Stimulated activated CD4-positive, alpha-beta T cell treated with anti-CD3 and anti-CD28 coated beads, Interleukin-12 subunit alpha, Interleukin-12 subunit beta, amount 100 ng/mL, for 48 hours (primary cell): Measurements from ENCODE around the gene MAPK10.

ENCODE experiments used
- DNase-seq, 3 donors: peaks; one replicate each; pipeline ENCODE4 v3.0.0-alpha.2; 2020; ENCODE audit warnings: low read depth in 2 of 3, low spot score in 1 of 3

The MAPK10 gene

DNA sequence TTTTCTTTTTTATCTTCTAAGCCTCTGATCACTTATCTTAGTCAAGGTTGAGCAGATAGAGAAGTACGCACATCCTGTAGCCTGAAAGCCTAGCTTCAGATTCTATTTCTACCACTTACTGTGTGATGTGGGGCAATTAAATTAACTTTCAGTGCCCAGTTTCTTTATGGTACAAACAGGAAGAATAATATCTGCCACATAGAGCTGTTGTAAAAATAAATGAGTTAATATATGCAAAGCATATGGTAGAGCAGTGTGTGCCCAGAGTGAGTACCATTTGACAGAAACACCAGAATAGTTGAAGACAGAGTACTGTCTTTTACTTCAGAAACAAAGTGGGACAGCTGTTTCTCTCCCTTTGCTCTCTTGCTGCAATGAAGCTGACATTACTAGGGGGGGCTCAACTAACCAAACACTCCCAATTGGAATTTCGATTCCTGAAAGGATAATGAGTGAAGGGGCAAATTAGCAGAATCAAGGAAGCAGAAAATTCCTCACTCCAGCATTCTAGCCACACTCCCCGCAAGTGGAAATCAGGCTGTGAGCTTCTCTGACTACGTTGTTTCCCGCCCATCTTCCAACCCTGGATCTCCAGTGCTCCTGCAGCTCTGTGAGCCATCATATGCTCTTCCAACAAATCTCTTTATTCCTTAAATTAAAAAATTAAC lies 80.4 kb downstream of the MAPK10 start:
- no peak for DNase-seq

DNA sequence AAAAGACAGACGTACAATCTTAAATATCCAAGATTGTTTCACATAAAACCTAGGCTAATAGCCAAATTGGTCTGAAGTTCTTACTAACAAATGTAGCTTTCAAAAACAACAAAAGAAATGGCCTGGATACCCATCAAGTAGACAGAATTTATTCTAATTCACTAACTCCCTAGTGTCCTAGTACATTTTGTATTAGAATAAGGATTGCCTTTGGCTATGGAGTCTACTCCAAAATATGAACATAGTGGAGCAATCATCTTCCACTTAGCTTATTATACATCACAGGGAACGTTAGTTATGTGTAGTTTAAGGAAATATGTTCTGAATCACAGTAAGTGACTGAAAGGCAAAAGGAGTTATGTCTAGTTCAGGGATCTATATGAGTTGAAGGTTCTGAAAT lies 81.7 kb downstream of the MAPK10 start:
- no peak for DNase-seq

DNA sequence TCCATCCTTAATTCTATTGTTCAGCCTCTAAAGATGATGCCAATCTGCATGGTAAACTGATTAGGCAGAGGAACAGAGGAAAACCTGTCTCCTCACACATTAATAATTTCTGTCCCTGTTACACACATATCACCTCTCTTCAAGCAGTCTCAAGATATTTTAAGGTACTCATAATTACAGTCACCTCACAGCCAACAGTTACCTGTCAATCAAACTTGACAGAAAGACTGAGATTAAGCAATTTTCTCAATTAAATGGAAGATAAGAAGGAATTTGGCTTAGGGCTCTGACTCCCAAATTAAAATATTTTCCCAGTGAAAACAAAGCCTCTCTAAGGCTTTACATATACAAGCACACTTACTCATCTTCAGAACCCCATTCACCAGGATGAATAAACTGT lies 85.2 kb downstream of the MAPK10 start:
- DNase-seq = no peak

DNA sequence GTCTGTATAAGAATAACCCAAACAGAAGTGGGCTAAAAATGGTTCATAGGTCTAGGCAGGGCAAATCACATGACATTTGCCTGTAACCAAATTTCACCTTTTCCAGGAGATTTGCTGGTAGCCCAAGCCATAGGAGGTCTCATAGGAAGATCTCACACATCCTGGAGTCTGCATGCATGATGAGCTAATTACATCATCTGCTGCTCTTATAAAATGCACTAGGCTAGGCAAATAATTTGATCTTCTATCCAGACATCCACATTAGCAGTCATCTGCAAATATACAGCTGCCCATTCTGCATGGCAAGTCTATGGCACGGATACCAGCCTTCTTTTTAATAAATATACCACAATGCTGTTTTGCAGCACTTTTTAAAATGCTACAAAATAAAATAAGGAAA lies 87.2 kb downstream of the MAPK10 start:
- no peak for DNase-seq

DNA sequence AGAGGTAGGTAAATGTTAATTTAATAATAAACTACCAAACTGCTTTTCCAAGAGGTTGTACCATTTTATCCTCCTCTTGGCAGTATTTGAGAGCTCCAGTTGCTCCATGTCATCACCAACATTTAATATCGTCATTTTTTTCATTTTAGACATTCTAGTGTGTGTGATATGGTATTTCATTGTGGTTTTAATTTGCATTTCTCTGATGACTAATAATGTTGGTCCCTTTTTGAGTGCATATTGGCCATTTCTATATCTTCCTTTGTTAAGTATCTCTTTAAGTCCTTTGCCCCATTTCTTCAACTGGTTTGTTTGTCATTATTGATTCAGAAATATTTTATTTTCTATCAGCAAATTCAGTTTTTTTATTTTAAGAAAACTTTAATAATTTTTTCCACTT lies 88.8 kb downstream of the MAPK10 start:
- no peak for DNase-seq

DNA sequence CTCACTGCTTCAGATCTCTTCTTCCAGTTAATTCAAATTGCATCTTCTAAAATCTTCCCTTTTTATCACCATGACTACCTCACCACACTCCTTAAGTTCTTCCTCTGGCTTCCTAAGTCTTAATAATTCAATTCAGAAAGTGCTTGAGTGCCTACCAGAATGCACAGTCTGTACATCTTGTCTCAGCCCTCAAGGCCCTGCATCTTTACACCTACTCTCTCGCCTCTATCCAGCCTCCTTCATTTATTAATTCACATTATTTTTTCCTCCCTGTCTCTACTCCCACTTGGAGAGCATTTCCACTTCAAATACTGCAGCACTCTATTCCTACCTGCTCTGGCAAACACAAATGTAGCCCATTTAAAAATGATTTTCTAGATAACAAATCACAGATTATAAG lies 90.5 kb downstream of the MAPK10 start:
- DNase-seq = no peak

GRCh38 chr4:86264241-86264640 lies 95.6 kb downstream of the MAPK10 start:
- DNase-seq = no peak

GRCh38 chr4:86261636-86262035 lies 98.2 kb downstream of the MAPK10 start:
- no peak for DNase-seq

- no peak for DNase-seq
These were observed 103.8 kb downstream of the MAPK10 start for GRCh38 chr4:86256086-86256485.

DNA sequence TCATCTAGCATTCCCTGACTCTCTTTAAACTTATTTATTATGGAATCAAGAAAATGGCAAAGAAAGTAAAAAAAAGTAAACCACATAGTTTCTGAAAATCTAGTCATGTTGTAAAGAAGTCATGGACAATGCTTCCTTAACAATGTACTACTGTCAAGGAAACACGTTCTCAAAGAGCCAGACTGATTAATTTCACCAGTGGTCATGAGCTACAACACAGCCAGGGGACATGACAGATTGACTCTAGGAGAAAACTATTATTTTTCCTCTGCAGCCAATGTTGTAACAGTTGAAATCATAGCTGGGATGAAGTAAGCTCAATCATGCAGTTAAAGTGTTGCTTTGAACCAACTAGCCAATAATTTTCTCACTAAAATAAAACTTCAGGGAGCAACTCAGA lies 109.2 kb downstream of the MAPK10 start:
- no peak for DNase-seq

DNA sequence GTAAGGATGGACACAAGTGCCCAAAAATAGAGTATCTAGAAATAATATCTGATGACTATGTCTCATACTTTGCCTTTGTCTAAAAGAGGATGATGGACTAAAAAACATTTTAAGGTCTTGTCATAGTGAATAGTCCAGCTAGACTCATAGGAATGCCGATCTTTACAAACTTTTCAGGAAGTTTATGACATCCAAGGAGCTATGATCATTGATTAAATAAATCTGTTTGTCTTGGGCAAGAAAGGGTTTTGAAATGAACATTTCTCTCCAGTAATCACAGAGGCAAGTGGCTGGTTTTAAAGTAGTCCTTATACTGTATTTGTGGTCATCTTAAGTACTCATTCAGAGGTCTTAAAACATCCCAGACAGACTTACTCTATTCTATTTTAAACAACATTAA lies 109.8 kb downstream of the MAPK10 start:
- DNase-seq = no peak

- no peak for DNase-seq
These were observed 110.8 kb downstream of the MAPK10 start for GRCh38 chr4:86249074-86249473.

GRCh38 chr4:86247906-86248305 lies 111.9 kb downstream of the MAPK10 start:
- DNase-seq = no peak

DNA sequence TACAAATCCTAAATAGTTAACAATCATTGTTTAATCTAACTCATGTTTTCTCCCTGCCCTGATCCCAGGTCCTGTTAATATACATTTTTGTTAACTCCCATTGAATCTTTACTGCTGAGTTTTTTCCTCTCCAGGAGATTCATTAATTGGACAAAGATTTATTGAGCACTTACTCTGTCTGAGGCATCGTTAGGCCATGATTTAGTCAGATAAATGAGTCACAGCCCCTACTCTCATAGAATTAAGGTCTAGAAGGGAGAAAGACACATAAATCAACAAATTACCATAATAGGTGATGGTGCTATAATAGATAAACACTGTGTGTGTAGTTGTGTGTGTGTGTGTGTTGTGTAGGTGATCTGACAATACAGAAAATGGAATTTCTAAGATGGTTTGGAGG lies 112.5 kb downstream of the MAPK10 start:
- no peak for DNase-seq

GRCh38 chr4:86243750-86244149 lies 116.1 kb downstream of the MAPK10 start:
- DNase-seq = no peak

- DNase-seq = no peak
These were observed 117.2 kb downstream of the MAPK10 start for GRCh38 chr4:86242677-86243076.

- DNase-seq = no peak
These were observed 124.3 kb downstream of the MAPK10 start for GRCh38 chr4:86235549-86235948.

- DNase-seq = no peak
These were observed 126.2 kb downstream of the MAPK10 start for GRCh38 chr4:86233681-86234080.

GRCh38 chr4:86233090-86233489 lies 126.8 kb downstream of the MAPK10 start:
- DNase-seq = no peak

GRCh38 chr4:86223472-86223871 lies 136.4 kb downstream of the MAPK10 start:
- no peak for DNase-seq

DNA sequence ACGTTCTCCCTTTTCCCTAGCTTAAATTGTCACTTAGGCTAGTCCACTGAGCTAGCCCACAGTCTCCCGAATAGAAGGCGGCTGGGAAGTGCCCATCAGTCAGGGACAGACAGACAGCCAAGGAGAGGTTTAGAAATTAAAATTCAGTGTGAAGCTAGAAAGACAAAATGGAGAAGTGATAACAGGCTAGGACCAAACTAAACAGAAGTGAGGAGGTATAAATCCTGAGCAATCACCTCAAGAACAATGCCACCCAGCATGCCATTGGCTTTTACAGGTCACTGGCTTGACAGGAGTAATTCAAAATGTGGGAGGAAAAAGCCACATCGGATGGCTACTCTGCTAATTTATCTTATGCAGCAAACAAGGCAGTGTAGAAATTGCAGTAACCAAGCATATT lies 138.9 kb downstream of the MAPK10 start:
- no peak for DNase-seq

- DNase-seq = no peak
These were observed 139.7 kb downstream of the MAPK10 start for GRCh38 chr4:86220121-86220520.

GRCh38 chr4:86218746-86219473 lies 140.9 kb downstream of the MAPK10 start:
- DNase-seq = no peak
